HEK293 (cell line): Measurements from ENCODE around the gene DHRS2.

Source experiments
- CTCF ChIA-PET: fragments of 350-600 bp; formaldehyde crosslinking; extraction: SDS; loops from one replicate; lab custom pipeline; 2021; ENCODE audit warnings: antibody characterized with exemption; lab: Yijun Ruan, JAX
- POLR2A ChIA-PET: fragments of 300-600 bp; formaldehyde crosslinking; extraction: SDS; loops from one replicate; lab custom pipeline; 2020; ENCODE audit warnings: antibody characterized with exemption, inconsistent platforms; lab: Yijun Ruan, JAX
- H3K27ac ChIP-seq: fragments of 200-500 bp; sonication (Bioruptor generic); 2 replicates; pipeline ENCODE4 v1.5.1; 2014; ENCODE audit warnings: low read depth, low read length, control low read depth, inconsistent platforms; ENCODE audit errors: extremely low read depth
- H3K36me3 ChIP-seq, 2 experiments: fragments of 200-500 bp in 1 of 2; sonication (Bioruptor generic) in 1 of 2; 1 replicate in 1 of 2; 2 replicates in 1 of 2; pipeline ENCODE4 v1.5.1; 2014 to 2017; ENCODE audit warnings: inconsistent platforms in 2 of 2, low read length in 2 of 2; ENCODE audit not compliant: control insufficient read depth in 2 of 2, insufficient read depth in 1 of 2
- H3K4me1 ChIP-seq: fragments of 200-500 bp; sonication (Bioruptor generic); 2 replicates; pipeline ENCODE4 v1.5.1; 2014; ENCODE audit warnings: mild to moderate bottlenecking, low read length, inconsistent platforms; ENCODE audit not compliant: control insufficient read depth, insufficient read depth
- H3K4me3 ChIP-seq: 2 replicates; pipeline ENCODE4 v1.5.1; 2011; ENCODE audit warnings: low read depth, mild to moderate bottlenecking, control low read depth, low read length, moderate library complexity
- H3K9me3 ChIP-seq: fragments of 200-500 bp; sonication (Bioruptor generic); 2 replicates; pipeline ENCODE4 v1.5.1; 2014; ENCODE audit warnings: low read depth, low read length, inconsistent platforms; ENCODE audit not compliant: control insufficient read depth, insufficient read depth
- EGR2 ChIP-seq: fragments of 450-650 bp; formaldehyde crosslinking; IDR thresholded peaks from 2 replicates; pipeline ENCODE4 v1.5.1; 2016; ENCODE audit warnings: low read depth, missing biosample characterization, missing genetic modification characterization
- IKZF3 ChIP-seq: fragments of 450-650 bp; IDR thresholded peaks from 2 replicates; pipeline ENCODE4 v1.5.0; 2018; ENCODE audit warnings: missing biosample characterization, mild to moderate bottlenecking, missing genetic modification characterization, moderate library complexity
- KLF9 ChIP-seq: fragments of 450-650 bp; formaldehyde crosslinking; IDR thresholded peaks from 2 replicates; pipeline ENCODE4 v1.5.1; 2016; ENCODE audit warnings: missing biosample characterization, missing genetic modification characterization, low read depth
- PBX3 ChIP-seq: sonication (generic); formaldehyde crosslinking; IDR thresholded peaks from 2 replicates; pipeline ENCODE4 v1.8.1; 2022; ENCODE audit warnings: mild to moderate bottlenecking, moderate library complexity, missing genetic modification reagents
- TSHZ1 ChIP-seq: fragments of 450-650 bp; formaldehyde crosslinking; IDR thresholded peaks from 2 replicates; pipeline ENCODE4 v1.5.1; 2016; ENCODE audit warnings: missing biosample characterization, missing genetic modification characterization, borderline replicate concordance
- ZBTB11 ChIP-seq: fragments of 450-650 bp; formaldehyde crosslinking; conservative IDR thresholded peaks from 2 replicates; pipeline ENCODE4 v1.5.1; 2016; ENCODE audit warnings: low read depth, missing biosample characterization, missing genetic modification characterization
- ZBTB17 ChIP-seq: fragments of 450-650 bp; formaldehyde crosslinking; IDR thresholded peaks from 2 replicates; pipeline ENCODE4 v1.5.1; 2016; ENCODE audit warnings: missing biosample characterization, missing genetic modification characterization
- ZEB2 ChIP-seq: fragments of 450-650 bp; formaldehyde crosslinking; IDR thresholded peaks from 2 replicates; pipeline ENCODE4 v1.5.1; 2016; ENCODE audit warnings: missing biosample characterization, missing genetic modification characterization
- ZFP69B ChIP-seq: fragments of 450-650 bp; formaldehyde crosslinking; IDR thresholded peaks from 2 replicates; pipeline ENCODE4 v1.5.1; 2016; ENCODE audit warnings: missing biosample characterization, missing genetic modification characterization
- ZIC2 ChIP-seq: fragments of 450-650 bp; formaldehyde crosslinking; IDR thresholded peaks from 2 replicates; pipeline ENCODE4 v1.5.1; 2016; ENCODE audit warnings: missing biosample characterization, missing genetic modification characterization
- ZNF184 ChIP-seq: fragments of 450-650 bp; IDR thresholded peaks from 2 replicates; pipeline ENCODE4 v1.5.1; 2018; ENCODE audit warnings: missing biosample characterization, mild to moderate bottlenecking, missing genetic modification characterization
- ZNF404 ChIP-seq: fragments of 450-650 bp; formaldehyde crosslinking; IDR thresholded peaks from 2 replicates; pipeline ENCODE4 v1.5.1; 2017; ENCODE audit warnings: missing biosample characterization, missing genetic modification characterization
- ZNF423 ChIP-seq: fragments of 450-650 bp; formaldehyde crosslinking; IDR thresholded peaks from 2 replicates; pipeline ENCODE4 v1.5.1; 2016; ENCODE audit warnings: missing biosample characterization, missing genetic modification characterization
- ZNF48 ChIP-seq: fragments of 450-650 bp; formaldehyde crosslinking; IDR thresholded peaks from 2 replicates; pipeline ENCODE4 v1.5.1; 2016; ENCODE audit warnings: missing biosample characterization, missing genetic modification characterization
- ZNF513 ChIP-seq: fragments of 450-650 bp; IDR thresholded peaks from 2 replicates; pipeline ENCODE4 v1.5.1; 2018; ENCODE audit warnings: missing biosample characterization, missing genetic modification characterization
- ZNF76 ChIP-seq: fragments of 450-650 bp; formaldehyde crosslinking; IDR thresholded peaks from 2 replicates; pipeline ENCODE4; 2016; ENCODE audit warnings: low read depth, missing biosample characterization, missing genetic modification characterization, borderline replicate concordance
- ZNF830 ChIP-seq: fragments of 450-650 bp; IDR thresholded peaks from 2 replicates; pipeline ENCODE4 v1.5.0; 2018; ENCODE audit warnings: missing biosample characterization, missing genetic modification characterization, low read depth, mild to moderate bottlenecking, moderate library complexity
- ZNF837 ChIP-seq: fragments of 450-650 bp; formaldehyde crosslinking; IDR thresholded peaks from 2 replicates; pipeline ENCODE4 v1.5.1; 2016; ENCODE audit warnings: missing biosample characterization, missing genetic modification characterization
- ZSCAN16 ChIP-seq: fragments of 450-650 bp; formaldehyde crosslinking; IDR thresholded peaks from 2 replicates; pipeline ENCODE4 v1.5.1; 2016; ENCODE audit warnings: missing biosample characterization, missing genetic modification characterization
- TF ChIP-seq, protein P1 (sequence below): fragments of 450-650 bp; formaldehyde crosslinking; IDR thresholded peaks from 2 replicates; pipeline ENCODE4 v1.5.1; 2016; ENCODE audit warnings: missing biosample characterization, missing genetic modification characterization

Gene DHRS2

DNA sequence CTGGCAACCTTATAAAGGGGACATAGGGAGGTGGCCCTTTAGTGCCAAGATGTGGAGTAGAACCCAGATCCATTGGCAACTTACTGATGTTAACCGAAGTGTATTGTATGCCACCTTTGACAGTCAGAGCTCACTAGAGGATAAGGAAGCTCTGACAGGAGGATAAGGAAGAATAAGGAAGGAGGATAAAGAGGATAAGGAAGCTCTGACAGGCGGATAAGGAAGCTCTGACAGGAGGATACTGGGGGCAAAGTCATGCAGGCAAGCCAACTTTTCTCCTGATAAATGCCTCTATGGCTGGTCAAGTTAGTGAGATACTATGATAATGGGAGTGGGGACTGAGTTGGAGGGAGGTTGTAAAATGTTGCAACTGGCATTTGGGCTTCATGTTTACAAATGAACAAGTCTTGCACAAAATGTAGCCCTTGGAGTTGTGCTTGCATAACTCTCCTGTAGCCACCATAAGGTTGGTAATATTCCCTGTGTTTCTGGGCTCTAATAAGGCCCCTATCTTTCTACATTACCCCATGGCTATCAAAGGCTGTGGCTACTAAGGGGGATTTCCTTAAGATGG, 17.7 kb upstream of the DHRS2 start (continued):
- no peak for TF ChIP-seq ZNF830
- no peak for TF ChIP-seq ZNF837 (tag by site-specific recombination)
- no peak for TF ChIP-seq ZNF423 (tag by site-specific recombination)
- no peak for TF ChIP-seq TSHZ1

DNA sequence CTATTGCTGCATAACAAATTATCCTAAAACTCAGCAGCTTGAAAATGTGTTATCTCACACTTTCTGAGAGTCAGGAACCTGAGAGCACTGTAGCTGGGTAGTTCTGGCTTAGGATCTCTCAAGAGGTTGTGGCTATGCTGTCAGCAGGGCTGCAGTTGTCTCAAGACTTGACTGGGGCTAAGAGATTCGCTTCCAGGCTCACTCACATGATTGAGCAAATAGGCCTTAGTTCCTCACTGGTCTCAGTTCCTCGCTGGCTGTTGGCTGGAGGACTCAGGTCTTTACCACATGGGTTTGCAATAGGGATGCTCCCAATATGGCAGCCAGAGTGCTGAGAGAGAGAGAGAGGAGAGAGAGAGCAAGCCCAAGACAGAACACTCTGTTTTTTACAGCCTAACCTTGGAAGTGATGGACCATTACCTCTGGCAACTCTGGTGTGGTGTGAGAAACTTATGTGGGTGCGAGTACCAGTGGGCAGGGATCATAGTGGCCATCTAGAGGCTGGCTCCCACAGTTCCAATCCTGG, 15.9 kb upstream of the DHRS2 start:
- ChIA-PET CTCF (interaction anchor here (0.7 to 3.9 kb wide), 3 partner anchors 11 to 31 kb away, joined by 3 to 23 read pairs (median 3); no protein-coding TSS in a partner anchor), POLR2A (no interaction called here)
- no peak overlapping the region for H3K4me3 ChIP-seq
- H3K36me3 ChIP-seq, result no peaks in the 10 kb centered on the region
- TF ChIP-seq ZBTB17 (tag by site-specific recombination) (no peak), ZFP69B (tag by site-specific recombination) (no peak), ZNF48 (tag by site-specific recombination) (no peak), ZIC2 (tag by site-specific recombination) (no peak), ZNF404 (tag by site-specific recombination) (no peak), EGR2 (tag by site-specific recombination) (no peak)
- TF ChIP-seq, protein P1, sequence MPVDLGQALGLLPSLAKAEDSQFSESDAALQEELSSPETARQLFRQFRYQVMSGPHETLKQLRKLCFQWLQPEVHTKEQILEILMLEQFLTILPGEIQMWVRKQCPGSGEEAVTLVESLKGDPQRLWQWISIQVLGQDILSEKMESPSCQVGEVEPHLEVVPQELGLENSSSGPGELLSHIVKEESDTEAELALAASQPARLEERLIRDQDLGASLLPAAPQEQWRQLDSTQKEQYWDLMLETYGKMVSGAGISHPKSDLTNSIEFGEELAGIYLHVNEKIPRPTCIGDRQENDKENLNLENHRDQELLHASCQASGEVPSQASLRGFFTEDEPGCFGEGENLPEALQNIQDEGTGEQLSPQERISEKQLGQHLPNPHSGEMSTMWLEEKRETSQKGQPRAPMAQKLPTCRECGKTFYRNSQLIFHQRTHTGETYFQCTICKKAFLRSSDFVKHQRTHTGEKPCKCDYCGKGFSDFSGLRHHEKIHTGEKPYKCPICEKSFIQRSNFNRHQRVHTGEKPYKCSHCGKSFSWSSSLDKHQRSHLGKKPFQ, result no peak
- H3K9me3 ChIP-seq, result no peaks in the 10 kb centered on the region
- H3K4me1 ChIP-seq, result no peaks in the 10 kb centered on the region
- no peak overlapping the region for H3K27ac ChIP-seq

DNA sequence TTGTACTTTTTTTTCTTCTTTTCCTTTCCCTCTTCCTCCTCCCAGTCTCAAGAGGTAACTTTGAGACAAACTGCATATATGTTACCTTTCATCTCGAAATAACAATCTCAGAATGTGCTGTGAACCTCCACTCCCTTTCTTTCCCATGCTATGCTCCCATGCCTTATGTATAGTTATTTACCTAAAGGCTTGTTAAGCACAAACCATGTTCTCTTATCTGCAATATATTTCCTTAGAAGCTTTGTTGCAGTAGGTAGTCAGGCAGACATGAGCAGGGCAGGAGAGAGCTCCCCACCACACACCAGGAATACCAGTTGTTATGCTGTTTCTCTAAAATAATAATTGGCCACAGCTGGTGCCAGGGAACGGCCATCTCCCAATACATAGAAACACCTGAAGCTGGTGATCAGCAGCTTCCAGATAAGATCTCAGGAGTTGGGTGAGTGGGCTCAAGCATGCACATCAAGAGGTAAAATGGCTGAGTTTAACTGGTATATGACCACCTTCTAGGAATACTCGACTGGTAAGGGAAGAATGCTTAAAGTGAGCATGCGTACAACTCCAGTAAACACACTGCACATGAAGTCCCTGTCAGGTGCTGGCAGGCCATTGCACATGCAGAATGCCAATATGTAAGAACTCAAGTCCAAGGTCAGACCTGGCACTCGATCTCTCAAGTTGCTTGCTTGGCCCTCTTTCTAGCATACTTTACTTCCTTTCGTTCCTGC, 14.8 kb upstream of the DHRS2 start:
- Histone ChIP-seq H3K36me3 (no peaks in the 10 kb centered on the region), H3K9me3 (no peaks in the 10 kb centered on the region), H3K27ac (no peak overlapping the region), H3K4me1 (no peaks in the 10 kb centered on the region), H3K4me3 (no peak overlapping the region)
- ChIA-PET POLR2A (no interaction called here), CTCF (interaction anchor here (0.6 to 3.9 kb wide), 3 partner anchors 10 to 289 kb away, joined by 3 to 23 read pairs (median 4); no protein-coding TSS in a partner anchor)
- TF ChIP-seq ZEB2 (tag by site-specific recombination), result no peak
- no peak for TF ChIP-seq ZNF513 (tag by site-specific recombination)
- TF ChIP-seq ZBTB11 (tag by site-specific recombination), result no peak
- no peak for TF ChIP-seq ZNF837 (tag by site-specific recombination)
- TF ChIP-seq ZSCAN16 (tag by site-specific recombination), result no peak
- TF ChIP-seq ZNF184 (tag by site-specific recombination), result no peak
- no peak for TF ChIP-seq PBX3 (CRISPR knock-in tag)
- no peak for TF ChIP-seq ZNF76 (tag by site-specific recombination)
- no peak for TF ChIP-seq IKZF3 (tag by site-specific recombination)
- TF ChIP-seq KLF9 (tag by site-specific recombination), result no peak
